Transverse colon (tissue), 4 donors: ENCODE measurements around the gene DIRAS1. TPM values are rescaled to one million over a fixed set of nuclear protein-coding genes. Genes with fewer than 3 reads are reported as not detected.

Experiments
- DNase-seq: peaks from one replicate; pipeline ENCODE4 v3.0.0-alpha.2; 2019
- H3K27ac ChIP-seq, 4 donors: fragments of 200-600 bp; sonication (generic); 2 replicates each; pipeline ENCODE4 v1.5.1; 2016 to 2018; ENCODE audit warnings: inconsistent platforms in 4 of 4
- H3K27me3 ChIP-seq: fragments of 200-600 bp; sonication (generic); 2 replicates; pipeline ENCODE4 v1.5.1; 2017; ENCODE audit warnings: inconsistent platforms
- H3K36me3 ChIP-seq, 4 donors: fragments of 200-600 bp; sonication (generic); 2 replicates each; pipeline ENCODE4 v1.5.1; 2017 to 2019; ENCODE audit warnings: inconsistent platforms in 4 of 4
- H3K4me1 ChIP-seq, 4 donors: fragments of 200-600 bp; sonication (generic); 2 replicates each; pipeline ENCODE4 v1.5.1; 2017 to 2020; ENCODE audit warnings: inconsistent platforms in 4 of 4
- H3K4me3 ChIP-seq, 4 donors: fragments of 200-600 bp; sonication (generic); 1 replicate in 1 of 4; 2 replicates in 3 of 4; pipeline versions ENCODE4 v1.5.1 to v1.6.1; 2017 to 2019; ENCODE audit warnings: inconsistent platforms in 4 of 4
- H3K9me3 ChIP-seq, 2 donors: fragments of 200-600 bp; sonication (generic); 2 replicates each; pipeline ENCODE4 v1.5.1; 2017 to 2019; ENCODE audit warnings: inconsistent platforms in 2 of 2
- CTCF ChIP-seq, 5 experiments: fragments of 200-600 bp in 3 of 5; fragments of 450-650 bp in 2 of 5; sonication (generic) in 3 of 5; IDR thresholded peaks; 1 replicate in 2 of 5; 2 replicates in 3 of 5; pipeline ENCODE4 v1.5.1; 2016 to 2017; ENCODE audit warnings: antibody characterized with exemption in 5 of 5, inconsistent platforms in 3 of 5, mild to moderate bottlenecking in 2 of 5, moderate library complexity in 1 of 5
- EP300 ChIP-seq: sonication (generic); formaldehyde crosslinking; IDR thresholded peaks from one replicate; pipeline ENCODE4 v1.6.1; 2017; ENCODE audit warnings: antibody characterized with exemption, low read depth
- POLR2A ChIP-seq: fragments of 450-650 bp; IDR thresholded peaks from one replicate; pipeline ENCODE4 v1.6.1; 2016; ENCODE audit warnings: antibody characterized with exemption, mild to moderate bottlenecking, moderate library complexity
- POLR2AphosphoS5 ChIP-seq, 3 donors: sonication (generic); formaldehyde crosslinking; IDR thresholded peaks; one replicate each; pipeline ENCODE4 v1.6.1; 2016; ENCODE audit warnings: antibody characterized with exemption in 3 of 3
- WGBS, 2 donors: methylation state at CpG; one replicate each; pipeline ENCODE4 v1.1.5; 2018; ENCODE audit warnings: low coverage in 1 of 2; 5-methylcytosine and 5-hydroxymethylcytosine counted together
- in situ Hi-C, 4 donors: fragments of 200-750 bp; cut with MboI; loops; one replicate each; pipeline versions ENCODE4 v1.15.0 to v1.15.1; 2017; ENCODE audit warnings: low sequenced_read_pairs in 3 of 4, low pct_ligation_motif_present in 1 of 4, low pct_unique_long_range_greater_than_20kb in 1 of 4
- intact Hi-C: fragments of 100-400 bp; cut with DNase I; formaldehyde crosslinking; loops from one replicate; pipeline ENCODE4 v1.15.1; 2023; ENCODE audit warnings: low total_unique reads
- total RNA-seq, 4 donors: library from RNA; depleted of rRNA; stranded (reverse); fragments of >200 nt; gene quantifications; one replicate each; pipeline ENCODE4 v1.1.0, GENCODE V29; 2016

Gene DIRAS1
- total RNA-seq, 4 donors from 2014 or later = 0.41 to 1.4 (median 0.64) TPM; not detected in 1

GRCh38 chr19:2761309-2761677 lies 40.1 kb upstream of the DIRAS1 start:
- TF ChIP-seq POLR2A (no peak), EP300 (no peak), POLR2AphosphoS5 (IDR thresholded peaks at IDR 0.05) (no peak), CTCF (IDR thresholded peaks at IDR 0.05) (no peak)
- Histone ChIP-seq H3K36me3 (peaks cover 0 to 45% (median 22%) of the 10 kb centered on the region in 4 donors), H3K4me1 (no peaks in the 10 kb centered on the region), H3K4me3 (no peak overlapping the region), H3K27ac (no peak overlapping the region), H3K9me3 (no peaks in the 10 kb centered on the region), H3K27me3 (no peaks in the 10 kb centered on the region)
- DNase-seq = no peak
- in situ Hi-C loops (no loop called here), intact Hi-C loops (no loop called here)
- WGBS, 2 donors = 93 to 95% methylated on average over 4 to 16 of the region's 16 CpGs

- intact Hi-C loops = no loop called here
These were observed 38.8 kb upstream of the DIRAS1 start for GRCh38 chr19:2759965-2760364.

GRCh38 chr19:2759362-2759761 lies 38.2 kb upstream of the DIRAS1 start:
- H3K36me3 ChIP-seq = peaks cover 0 to 42% (median 14%) of the 10 kb centered on the region in 4 donors

More at GRCh38 chr19:2759965-2760364, 38.8 kb upstream of the DIRAS1 start:
- DNase-seq = no peak
- Histone ChIP-seq H3K27ac (no peak overlapping the region), H3K9me3 (no peaks in the 10 kb centered on the region), H3K4me1 (no peaks in the 10 kb centered on the region), H3K36me3 (peaks cover 0 to 45% (median 17%) of the 10 kb centered on the region in 4 donors), H3K27me3 (no peaks in the 10 kb centered on the region), H3K4me3 (no peak overlapping the region)
- TF ChIP-seq POLR2AphosphoS5 (IDR thresholded peaks at IDR 0.05) (no peak), EP300 (no peak), POLR2A (no peak), CTCF (IDR thresholded peaks at IDR 0.05) (no peak)
- in situ Hi-C loops = no loop called here
- 93% methylated on average over 7 of the region's 7 CpGs; no CpG with 5 or more reads in 1 of the 2 donors for WGBS, 2 donors

GRCh38 chr19:2758601-2759313 lies 37.6 kb upstream of the DIRAS1 start:
- H3K27ac ChIP-seq = no peak overlapping the region
- in situ Hi-C loops (no loop called here), intact Hi-C loops (no loop called here)
- WGBS, 2 donors = 74 to 93% methylated on average over 9 to 17 of the region's 17 CpGs
- H3K27me3 ChIP-seq = no peaks in the 10 kb centered on the region
- TF ChIP-seq CTCF (IDR thresholded peaks at IDR 0.05) (no peak), POLR2AphosphoS5 (IDR thresholded peaks at IDR 0.05) (no peak), EP300 (no peak), POLR2A (no peak)
- peaks cover 0 to 38% (median 13%) of the 10 kb centered on the region in 4 donors for H3K36me3 ChIP-seq
- no peaks in the 10 kb centered on the region for H3K9me3 ChIP-seq
- H3K4me3 ChIP-seq = no peak overlapping the region
- DNase-seq = no peak
- H3K4me1 ChIP-seq = no peaks in the 10 kb centered on the region

More at GRCh38 chr19:2759362-2759761, 38.2 kb upstream of the DIRAS1 start:
- in situ Hi-C loops (no loop called here), intact Hi-C loops (no loop called here)
- H3K9me3 ChIP-seq = no peaks in the 10 kb centered on the region
- TF ChIP-seq EP300 (no peak), POLR2AphosphoS5 (IDR thresholded peaks at IDR 0.05) (no peak), POLR2A (no peak), CTCF (IDR thresholded peaks at IDR 0.05) (no peak)
- H3K27ac ChIP-seq = no peak overlapping the region
- no peaks in the 10 kb centered on the region for H3K27me3 ChIP-seq
- DNase-seq = no peak
- no peaks in the 10 kb centered on the region for H3K4me1 ChIP-seq
- 88 to 91% methylated on average over 5 to 17 of the region's 17 CpGs for WGBS, 2 donors
- H3K4me3 ChIP-seq = no peak overlapping the region
